Measurements from ENCODE around the gene SCAMP4. TPM values are rescaled to one million over a fixed set of nuclear protein-coding genes. Genes with fewer than 3 reads are reported as not detected.
A peak's percentile ranks its signal among the peaks of the same experiment; 100 is the strongest.

Gene SCAMP4
- total RNA-seq, 1 experiment from 2014 or later, result 63.3 TPM

- no TSS peak for BruUV-seq (replicated peaks)
- no peaks in the 10 kb centered on the region for H3K9me2 ChIP-seq (ENCODE audit: insufficient read depth)
- ATAC-seq, result no peak
- TF ChIP-seq TCF7L2 (IDR thresholded peaks at IDR 0.05; ENCODE audit: borderline replicate concordance, extremely low read depth, insufficient read depth, insufficient read length), result no peak
- TF ChIP-seq CBX3 (IDR thresholded peaks at IDR 0.05; ENCODE audit: low read depth), result no peak
- TF ChIP-seq SIN3A (IDR thresholded peaks at IDR 0.05; ENCODE audit: low read depth), result no peak
- TF ChIP-seq ZNF274 (IDR thresholded peaks at IDR 0.05; ENCODE audit: low read depth, low read length), result no peak
- H3K4me3 ChIP-seq (replicated peaks in 1 of 2; ENCODE audit: low read depth in 1 of 2, low read length in 2 of 2), result no peak overlapping the region
- ChIA-PET CTCF (interaction anchor here (0.9 kb wide), 1 partner anchor 30 kb away, joined by 3 read pairs; no protein-coding TSS in a partner anchor), POLR2A (no interaction called here), RAD21 (ENCODE audit: low non-redundant PET in 1 of 2, low total read pairs in 2 of 2, uncharacterized antibody in 2 of 2, unreplicated experiment in 2 of 2) (no interaction called here)
- peaks cover 0 to 8% of the 10 kb centered on the region in 2 experiments; a peak in 1 of 4 replicates for H3K9me3 ChIP-seq (ENCODE audit: control insufficient read depth in 1 of 2, insufficient read depth in 1 of 2, low read depth in 1 of 2, low read length in 2 of 2)
- no peaks in the 10 kb centered on the region for H4K20me1 ChIP-seq (ENCODE audit: insufficient read depth)
- H3K4me1 ChIP-seq (ENCODE audit: control insufficient read depth in 1 of 2, insufficient read depth in 2 of 2, low read length in 2 of 2), result peaks cover 0 to 21% of the 10 kb centered on the region in 2 experiments; a peak in 2 of 4 replicates
- H3K36me3 ChIP-seq (ENCODE audit: control insufficient read depth in 1 of 2, insufficient read depth in 2 of 2, low read length in 2 of 2), result no peaks in the 10 kb centered on the region
- H3K27me3 ChIP-seq (ENCODE audit: insufficient read depth, low read length), result no peaks in the 10 kb centered on the region
- intact Hi-C loops (cut with micrococcal nuclease), result loop anchor here (10.0 kb wide), 1 partner anchor 131 kb away; no protein-coding TSS in a partner anchor
- DNase-seq (ENCODE audit: low read depth, low spot score), result no peak
- no peaks in the 10 kb centered on the region for H3K79me2 ChIP-seq (ENCODE audit: insufficient read depth, low read length)
- H3K27ac ChIP-seq (ENCODE audit: low read depth, low read length), result no peak overlapping the region
- no peak overlapping the region for H3K4me2 ChIP-seq (ENCODE audit: low read length)
- H3K9ac ChIP-seq (ENCODE audit: low read length), result no peak overlapping the region
- H2AFZ ChIP-seq (ENCODE audit: low read depth, low read length, poor library complexity, severe bottlenecking), result no peak overlapping the region
Measured at GRCh38 chr19:1933942-1934341, 28.7 kb downstream of the SCAMP4 start.

GRCh38 chr19:1935484-1936208 lies 30.4 kb downstream of the SCAMP4 start:
- Histone ChIP-seq H3K4me2 (ENCODE audit: low read length) (no peak overlapping the region), H3K27ac (ENCODE audit: low read depth, low read length) (no peak overlapping the region), H2AFZ (ENCODE audit: low read depth, low read length, poor library complexity, severe bottlenecking) (no peak overlapping the region), H3K9ac (ENCODE audit: low read length) (no peak overlapping the region), H3K79me2 (ENCODE audit: insufficient read depth, low read length) (no peaks in the 10 kb centered on the region), H3K4me1 (ENCODE audit: control insufficient read depth in 1 of 2, insufficient read depth in 2 of 2, low read length in 2 of 2) (peaks cover 9 to 20% of the 10 kb centered on the region in 2 experiments), H3K9me2 (ENCODE audit: insufficient read depth) (no peaks in the 10 kb centered on the region), H3K4me3 (replicated peaks in 1 of 2; ENCODE audit: low read depth in 1 of 2, low read length in 2 of 2) (no peak overlapping the region), H3K36me3 (ENCODE audit: control insufficient read depth in 1 of 2, insufficient read depth in 2 of 2, low read length in 2 of 2) (no peaks in the 10 kb centered on the region), H3K9me3 (ENCODE audit: control insufficient read depth in 1 of 2, insufficient read depth in 1 of 2, low read depth in 1 of 2, low read length in 2 of 2) (peaks cover 0 to 8% of the 10 kb centered on the region in 2 experiments; a peak in 1 of 4 replicates), H3K27me3 (ENCODE audit: insufficient read depth, low read length) (no peaks in the 10 kb centered on the region), H4K20me1 (ENCODE audit: insufficient read depth) (no peaks in the 10 kb centered on the region)
- TF ChIP-seq ZNF274 (IDR thresholded peaks at IDR 0.05; ENCODE audit: low read depth, low read length), result no peak
- TF ChIP-seq REST (IDR thresholded peaks at IDR 0.05; ENCODE audit: low read depth), result no peak
- no peak for TF ChIP-seq POLR2AphosphoS5 (IDR thresholded peaks at IDR 0.05; ENCODE audit: low read depth, low read length)
- TF ChIP-seq YY1 (IDR thresholded peaks at IDR 0.05; ENCODE audit: extremely low read depth, insufficient replicate concordance, low read depth, low read length), result peak; percentile 26
- peak; percentile 67; the same call in 1 of the 2 replicates for TF ChIP-seq CBX3 (IDR thresholded peaks at IDR 0.05; ENCODE audit: low read depth)
- no peak for TF ChIP-seq JUND (IDR thresholded peaks at IDR 0.05)
- no peak for TF ChIP-seq EZH2phosphoT487 (IDR thresholded peaks at IDR 0.05; ENCODE audit: borderline replicate concordance)
- TF ChIP-seq ZFX (IDR thresholded peaks at IDR 0.05), result no peak
- TF ChIP-seq FOSL1 (IDR thresholded peaks at IDR 0.05; ENCODE audit: low read depth), result no peak
- no TSS peak for BruUV-seq (replicated peaks)
- intact Hi-C loops (cut with micrococcal nuclease), result loop anchor here (10.0 kb wide), 1 partner anchor 129 kb away; no protein-coding TSS in a partner anchor
- ChIA-PET RAD21 (ENCODE audit: low non-redundant PET in 1 of 2, low total read pairs in 2 of 2, uncharacterized antibody in 2 of 2, unreplicated experiment in 2 of 2) (no interaction called here), POLR2A (no interaction called here), CTCF (no interaction called here)
- DNase-seq (ENCODE audit: low read depth, low spot score) (peak; percentile 68), ATAC-seq (peak; percentile 62)

Measured in HCT116 (cell line).